Neural cell (in vitro differentiated cells): ENCODE data around the gene NFE2L2.

Source experiments
- CTCF ChIP-seq: fragments of 450-650 bp; IDR thresholded peaks from 2 replicates; pipeline ENCODE4 v1.5.1; 2014; ENCODE audit warnings: antibody characterized with exemption, mild to moderate bottlenecking, moderate library complexity; ENCODE audit not compliant: poor library complexity, severe bottlenecking
- EZH2 ChIP-seq: fragments of 200-600, 300-800 bp; shearing (Covaris generic), sonication (generic); IDR thresholded peaks from 2 replicates; pipeline ENCODE4 v1.6.1; 2014; ENCODE audit warnings: antibody characterized with exemption, low read length, borderline replicate concordance, mild to moderate bottlenecking; ENCODE audit not compliant: insufficient read depth, poor library complexity, severe bottlenecking
- RAD21 ChIP-seq: fragments of 450-650 bp; conservative IDR thresholded peaks from 2 replicates; pipeline ENCODE4 v1.6.1; 2014; ENCODE audit warnings: antibody characterized with exemption, mild to moderate bottlenecking, moderate library complexity
- SMC3 ChIP-seq: fragments of 450-650 bp; conservative IDR thresholded peaks from 2 replicates; pipeline ENCODE4 v1.6.1; 2014; ENCODE audit warnings: antibody characterized with exemption, mild to moderate bottlenecking, moderate library complexity; ENCODE audit not compliant: poor library complexity
- TAF1 ChIP-seq: IDR thresholded peaks from 2 replicates; pipeline ENCODE4 v1.6.1; 2012; ENCODE audit warnings: low read depth

GRCh38 chr2:177281400-177282180 lies 17.1 kb upstream of the NFE2L2 start:
- TF ChIP-seq RAD21 (no peak), CTCF (no peak), EZH2 (no peak), TAF1 (no peak), SMC3 (no peak)
